Coronary artery (tissue), 2 donors: Measurements from ENCODE around the gene SEC61A2.
A peak's percentile ranks its signal among the peaks of the same experiment; 100 is the strongest.

Source experiments
- DNase-seq: peaks from one replicate; pipeline ENCODE4 v3.0.0-alpha.2; 2017; ENCODE audit warnings: low spot score
- H3K27ac ChIP-seq, 2 donors: fragments of 200-600 bp; sonication (generic); one replicate each; pipeline ENCODE4 v1.5.1; 2016 to 2019
- H3K4me3 ChIP-seq: fragments of 200-600 bp; sonication (generic); 2 replicates; pipeline ENCODE4 v1.5.1; 2016; ENCODE audit warnings: mild to moderate bottlenecking, moderate library complexity
- TF ChIP-seq, protein P1 (sequence below): fragments of 200-600 bp; sonication (generic); IDR thresholded peaks from one replicate; pipeline ENCODE4 v1.5.1; 2019; ENCODE audit warnings: antibody characterized with exemption

Gene SEC61A2

DNA sequence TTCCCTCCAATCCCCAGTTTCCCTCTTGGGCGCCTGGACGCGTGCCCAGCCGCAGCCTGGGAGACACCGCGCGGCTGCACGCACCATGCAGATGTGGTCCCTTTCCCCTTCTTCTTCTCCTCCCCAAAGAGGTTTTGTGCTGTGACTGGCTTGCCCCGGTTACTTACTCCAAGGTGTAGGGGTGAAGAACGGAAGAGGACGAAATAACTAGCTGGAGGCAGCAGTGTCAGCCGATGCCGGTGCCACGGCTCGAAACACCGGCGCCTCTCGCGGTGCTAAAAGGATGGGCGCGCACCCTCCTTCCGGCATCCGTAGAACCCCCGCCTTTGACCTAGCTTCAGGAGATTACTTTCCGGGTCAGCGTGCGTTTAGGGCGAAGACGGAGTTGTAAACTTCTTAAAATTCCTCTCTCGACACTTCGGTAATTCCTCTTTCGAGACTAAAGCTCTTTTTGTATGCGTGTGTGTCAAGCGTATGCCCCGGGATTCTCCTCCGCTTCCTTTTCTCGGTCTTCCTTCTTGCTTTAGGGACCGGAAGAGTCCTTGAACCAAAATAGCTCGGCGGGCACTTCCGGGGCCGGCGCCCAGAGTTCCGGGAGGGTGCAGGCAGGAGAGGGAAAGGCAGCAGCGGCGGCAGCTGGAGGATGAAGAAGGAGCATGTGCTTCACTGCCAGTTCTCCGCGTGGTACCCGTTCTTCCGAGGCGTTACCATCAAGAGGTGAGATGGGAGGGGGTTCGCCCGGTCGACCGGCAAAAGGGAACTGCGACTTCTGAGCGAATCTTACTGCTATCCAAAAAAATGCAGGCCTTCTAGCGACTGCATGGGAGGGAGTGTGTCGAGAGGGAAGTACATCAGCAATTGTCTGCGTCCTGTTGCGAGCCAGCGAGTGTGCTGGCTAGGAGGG lies 66.4 kb downstream of the SEC61A2 start, which contains the start of the genes CDC123 and NUDT5:
TSS of gene CDC123 (plus strand) at position 586 of the 904 bp plus-strand sequence. CDS start at position 644, 58 bp downstream.
TSS of gene NUDT5 (minus strand) at position 289 of the 904 bp plus-strand sequence. CDS start 9,600 bp downstream, outside the sequence.
- H3K4me3 ChIP-seq: peak within 1 kb of the TSS; percentile 78
- H3K27ac ChIP-seq: peak within 1 kb of the TSS; percentile 70 to 81
- peak; percentile 91 for DNase-seq
- TF ChIP-seq, protein P1, sequence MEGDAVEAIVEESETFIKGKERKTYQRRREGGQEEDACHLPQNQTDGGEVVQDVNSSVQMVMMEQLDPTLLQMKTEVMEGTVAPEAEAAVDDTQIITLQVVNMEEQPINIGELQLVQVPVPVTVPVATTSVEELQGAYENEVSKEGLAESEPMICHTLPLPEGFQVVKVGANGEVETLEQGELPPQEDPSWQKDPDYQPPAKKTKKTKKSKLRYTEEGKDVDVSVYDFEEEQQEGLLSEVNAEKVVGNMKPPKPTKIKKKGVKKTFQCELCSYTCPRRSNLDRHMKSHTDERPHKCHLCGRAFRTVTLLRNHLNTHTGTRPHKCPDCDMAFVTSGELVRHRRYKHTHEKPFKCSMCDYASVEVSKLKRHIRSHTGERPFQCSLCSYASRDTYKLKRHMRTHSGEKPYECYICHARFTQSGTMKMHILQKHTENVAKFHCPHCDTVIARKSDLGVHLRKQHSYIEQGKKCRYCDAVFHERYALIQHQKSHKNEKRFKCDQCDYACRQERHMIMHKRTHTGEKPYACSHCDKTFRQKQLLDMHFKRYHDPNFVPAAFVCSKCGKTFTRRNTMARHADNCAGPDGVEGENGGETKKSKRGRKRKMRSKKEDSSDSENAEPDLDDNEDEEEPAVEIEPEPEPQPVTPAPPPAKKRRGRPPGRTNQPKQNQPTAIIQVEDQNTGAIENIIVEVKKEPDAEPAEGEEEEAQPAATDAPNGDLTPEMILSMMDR: no peak

DNA sequence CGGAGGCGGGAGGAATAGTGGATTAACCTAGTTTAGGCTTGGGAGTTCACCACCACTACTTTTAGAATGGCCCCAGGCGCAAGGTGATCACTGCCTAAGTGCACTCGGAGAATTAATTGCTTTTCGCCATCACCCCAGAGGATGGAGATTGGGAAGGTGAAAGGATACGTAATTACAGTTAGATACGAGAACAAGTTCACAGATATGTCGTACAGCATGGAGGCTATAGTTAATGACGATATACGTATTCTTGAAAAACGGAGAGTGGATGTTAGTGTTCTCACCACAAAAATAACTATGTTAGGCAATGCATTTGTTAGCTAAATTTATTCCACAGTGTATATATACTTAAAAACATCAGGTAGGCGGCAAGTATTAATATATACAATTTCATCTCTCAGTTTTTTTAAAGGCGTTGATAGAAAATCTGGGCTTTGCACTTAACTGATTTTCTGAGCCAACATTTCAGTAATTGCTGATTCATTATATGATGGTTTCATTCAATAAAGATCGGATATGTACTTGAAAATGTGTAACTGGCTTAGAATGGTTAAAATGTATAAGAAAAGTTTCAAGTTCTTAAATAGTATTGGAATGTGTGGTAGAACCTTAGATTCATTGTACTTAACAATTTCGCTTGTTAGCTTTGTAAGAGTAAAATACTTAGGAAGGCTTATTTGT lies 67.2 kb downstream of the SEC61A2 start:
- TF ChIP-seq, protein P1: no peak
- no peak for DNase-seq
- H3K4me3 ChIP-seq: peak overlapping the region; percentile 78
- peak overlapping the region in 1 of 2 donors; percentile 81 for H3K27ac ChIP-seq

DNA sequence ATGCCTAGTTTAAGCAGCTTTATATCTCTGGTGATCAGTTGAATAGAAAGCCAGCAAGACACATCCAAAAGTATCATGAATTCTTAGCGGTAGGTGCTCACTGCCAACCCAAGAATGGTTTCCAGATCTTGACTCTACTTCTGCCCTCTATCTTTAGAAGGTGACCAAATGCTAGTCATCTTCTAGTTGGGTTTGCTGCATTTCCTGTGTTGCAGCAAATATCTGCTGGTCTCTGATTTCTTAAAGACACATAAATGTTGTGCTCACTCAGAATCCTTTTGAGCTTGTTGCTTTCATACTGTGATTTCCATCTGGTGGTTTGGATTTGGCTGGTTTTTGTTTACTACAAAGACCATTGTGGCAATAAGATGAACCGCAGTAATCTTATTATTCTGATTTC lies 68.7 kb downstream of the SEC61A2 start:
- Histone ChIP-seq H3K27ac (no peak overlapping the region), H3K4me3 (no peak overlapping the region)
- DNase-seq: no peak
- TF ChIP-seq, protein P1: no peak

DNA sequence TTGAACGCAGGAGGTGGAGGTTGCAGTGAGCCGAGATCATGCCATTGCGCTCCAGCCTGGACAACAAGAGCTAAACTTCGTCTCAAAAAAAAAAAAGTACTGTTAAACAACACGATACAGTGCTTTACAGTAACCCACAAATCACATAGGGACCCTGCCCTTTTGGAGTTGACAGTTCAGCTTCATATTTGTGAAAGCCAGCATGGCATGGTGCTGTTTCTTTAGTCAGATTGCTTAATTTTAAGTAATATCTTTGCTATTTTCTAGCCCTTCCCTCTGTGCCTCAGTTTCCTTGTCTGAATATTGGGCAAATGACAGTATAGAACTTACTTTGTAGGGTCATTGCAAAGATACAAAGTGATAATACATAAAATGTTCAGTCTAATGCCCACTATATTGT lies 71.4 kb downstream of the SEC61A2 start:
- H3K27ac ChIP-seq: no peak overlapping the region
- DNase-seq: no peak
- TF ChIP-seq, protein P1: no peak
- H3K4me3 ChIP-seq: no peak overlapping the region

DNA sequence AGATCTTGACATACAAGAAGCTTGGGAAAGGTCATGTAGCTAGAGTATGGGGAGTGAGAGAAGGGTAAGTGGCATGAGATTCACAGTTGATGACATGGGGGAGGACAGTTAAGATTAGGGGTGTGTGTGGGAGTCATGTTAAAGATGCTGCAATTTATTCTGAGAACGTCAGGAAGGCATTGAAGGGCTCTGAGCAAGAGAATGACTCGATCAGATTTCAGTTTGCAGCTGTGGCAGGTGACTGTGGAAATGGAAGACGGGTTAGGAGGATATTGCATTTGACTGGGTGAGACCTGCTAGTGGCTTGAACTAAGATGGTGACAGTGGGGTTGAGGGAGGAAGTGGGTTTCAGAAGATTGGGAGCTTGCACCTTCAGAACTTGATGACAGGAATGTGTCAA lies 72.1 kb downstream of the SEC61A2 start:
- H3K27ac ChIP-seq: no peak overlapping the region
- TF ChIP-seq, protein P1: no peak
- no peak for DNase-seq
- no peak overlapping the region for H3K4me3 ChIP-seq

DNA sequence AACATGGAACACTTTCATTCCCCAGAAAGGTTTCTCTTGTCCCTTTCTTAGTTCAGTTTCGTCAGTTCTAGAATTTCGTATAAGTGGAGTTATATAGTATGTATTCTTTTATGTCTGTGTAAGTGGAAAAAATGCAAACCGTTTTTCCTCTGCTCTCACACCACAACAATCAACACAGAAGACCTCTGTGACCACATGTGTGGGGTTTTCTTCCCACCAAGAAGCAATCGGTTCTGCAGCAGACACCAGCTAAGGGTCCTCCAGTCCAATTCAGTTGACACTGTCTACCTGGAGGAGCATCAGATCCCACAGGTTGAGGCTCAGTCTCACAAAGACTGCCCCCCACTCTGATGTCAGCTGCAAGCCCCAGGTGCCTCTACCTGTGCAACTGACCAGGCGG lies 72.7 kb downstream of the SEC61A2 start:
- Histone ChIP-seq H3K27ac (no peak overlapping the region), H3K4me3 (no peak overlapping the region)
- DNase-seq: no peak
- TF ChIP-seq, protein P1: no peak
